Esophagus (tissue), 2 donors: ENCODE results near the gene RABGAP1L. TPM values are rescaled to one million over a fixed set of nuclear protein-coding genes. Genes with fewer than 3 reads are reported as not detected.
A peak's percentile ranks its signal among the peaks of the same experiment; 100 is the strongest.

Experiments used
- H3K27ac ChIP-seq, 2 donors: one replicate each; pipeline ENCODE4 v1.5.1; 2013; ENCODE audit warnings: low read depth in 2 of 2, mild to moderate bottlenecking in 2 of 2, inconsistent platforms in 1 of 2, low read length in 1 of 2, moderate library complexity in 1 of 2
- H3K27me3 ChIP-seq, 2 donors: one replicate each; pipeline ENCODE4 v1.6.1; 2013; ENCODE audit warnings: low read length in 2 of 2, control low read depth in 1 of 2, mild to moderate bottlenecking in 1 of 2; ENCODE audit not compliant: insufficient read depth in 2 of 2, control insufficient read depth in 1 of 2
- H3K36me3 ChIP-seq, 2 donors: one replicate each; pipeline ENCODE4 v1.6.1; 2013; ENCODE audit warnings: low read length in 1 of 2; ENCODE audit not compliant: control insufficient read depth in 2 of 2, insufficient read depth in 2 of 2
- H3K4me1 ChIP-seq, 2 donors: one replicate each; pipeline ENCODE4 v1.6.1; 2013; ENCODE audit warnings: low read length in 1 of 2; ENCODE audit not compliant: control insufficient read depth in 2 of 2, insufficient read depth in 2 of 2
- H3K4me3 ChIP-seq, 2 donors: one replicate each; pipeline ENCODE4 v1.5.1; 2013; ENCODE audit warnings: low read length in 2 of 2, mild to moderate bottlenecking in 2 of 2, low read depth in 1 of 2, moderate library complexity in 1 of 2
- H3K9me3 ChIP-seq, 2 donors: one replicate each; pipeline ENCODE4 v1.6.1; 2013; ENCODE audit warnings: mild to moderate bottlenecking in 2 of 2, low read depth in 1 of 2, low read length in 1 of 2, moderate library complexity in 1 of 2; ENCODE audit not compliant: control insufficient read depth in 2 of 2, insufficient read depth in 1 of 2
- WGBS, 2 donors: extraction: QIAGEN DNeasy Blood & Tissue Kit; methylation state at CpG; one replicate each; pipeline ENCODE4 v1.1.7; 2013; 5-methylcytosine and 5-hydroxymethylcytosine counted together
- polyA plus RNA-seq, 2 donors: library from polyadenylated mRNA; stranded (reverse); fragments of 200-250 nt; gene quantifications; one replicate each; pipeline ENCODE4 v1.2.3, GENCODE V29; 2013
- donor health status: healthy with polysubstance abuse.
- donor health status: Bipolar disorder and iron deficiency.

The RABGAP1L gene
- polyA plus RNA-seq, 2 donors = 9.2 to 13.0 TPM

- H3K27me3 ChIP-seq = no peaks in the 10 kb centered on the region
- WGBS, 2 donors = 30 to 33% methylated on average over 3 of the region's 3 CpGs
- H3K4me3 ChIP-seq = peak overlapping the region; percentile 36 to 49
- H3K4me1 ChIP-seq = peaks cover 0 to 3% of the 10 kb centered on the region in 2 donors
- no peaks in the 10 kb centered on the region for H3K9me3 ChIP-seq
- H3K36me3 ChIP-seq = no peaks in the 10 kb centered on the region
- H3K27ac ChIP-seq = peak overlapping the region; percentile 95 to 97
These were observed 806.2 kb downstream of the RABGAP1L start for GRCh38 chr1:174965362-174966007.

- H3K4me1 ChIP-seq = peaks cover 0 to 3% of the 10 kb centered on the region in 2 donors
These were observed 806.8 kb downstream of the RABGAP1L start for GRCh38 chr1:174966008-174966572.

GRCh38 chr1:174967845-174968705 lies 808.8 kb downstream of the RABGAP1L start:
- WGBS, 2 donors = 58 to 59% methylated on average over 4 of the region's 4 CpGs
- Histone ChIP-seq H3K27me3 (no peaks in the 10 kb centered on the region), H3K4me1 (peaks cover 0 to 3% of the 10 kb centered on the region in 2 donors), H3K9me3 (no peaks in the 10 kb centered on the region), H3K36me3 (no peaks in the 10 kb centered on the region), H3K27ac (peak overlapping the region in 1 of 2 donors; percentile 56), H3K4me3 (no peak overlapping the region)

More at GRCh38 chr1:174966008-174966572, 806.8 kb downstream of the RABGAP1L start:
- Histone ChIP-seq H3K27ac (peak overlapping the region; percentile 95 to 97), H3K9me3 (no peaks in the 10 kb centered on the region), H3K36me3 (no peaks in the 10 kb centered on the region), H3K27me3 (no peaks in the 10 kb centered on the region), H3K4me3 (peak overlapping the region in 1 of 2 donors; percentile 49)
- 11 to 35% methylated on average over 1 of the region's 1 CpG for WGBS, 2 donors

GRCh38 chr1:174968750-174969244 lies 809.5 kb downstream of the RABGAP1L start:
- H3K4me1 ChIP-seq = peaks cover 0 to 3% of the 10 kb centered on the region in 2 donors
- no peaks in the 10 kb centered on the region for H3K27me3 ChIP-seq
- WGBS, 2 donors = 66 to 71% methylated on average over 5 of the region's 5 CpGs
- no peaks in the 10 kb centered on the region for H3K36me3 ChIP-seq
- H3K9me3 ChIP-seq = no peaks in the 10 kb centered on the region
- H3K4me3 ChIP-seq = no peak overlapping the region
- peak overlapping the region in 1 of 2 donors; percentile 17 for H3K27ac ChIP-seq

- Histone ChIP-seq H3K9me3 (no peaks in the 10 kb centered on the region), H3K27ac (no peak overlapping the region), H3K4me1 (peaks cover 0 to 3% of the 10 kb centered on the region in 2 donors), H3K4me3 (no peak overlapping the region), H3K27me3 (no peaks in the 10 kb centered on the region), H3K36me3 (no peaks in the 10 kb centered on the region)
- WGBS, 2 donors = 67 to 89% methylated on average over 1 of the region's 1 CpG
These were observed 810.7 kb downstream of the RABGAP1L start for GRCh38 chr1:174969977-174970376.

- Histone ChIP-seq H3K4me1 (peaks cover 0 to 1% of the 10 kb centered on the region in 2 donors), H3K9me3 (no peaks in the 10 kb centered on the region), H3K27me3 (no peaks in the 10 kb centered on the region), H3K4me3 (no peak overlapping the region), H3K27ac (no peak overlapping the region), H3K36me3 (peaks cover 0 to under 1% of the 10 kb centered on the region in 2 donors)
These were observed 812.1 kb downstream of the RABGAP1L start for GRCh38 chr1:174971466-174971865.

GRCh38 chr1:174971902-174972301 lies 812.6 kb downstream of the RABGAP1L start:
- H3K27ac ChIP-seq = peak overlapping the region; percentile 4 to 51

GRCh38 chr1:174974711-174975119 lies 815.4 kb downstream of the RABGAP1L start:
- 80 to 85% methylated on average over 2 of the region's 2 CpGs for WGBS, 2 donors

More at GRCh38 chr1:174971902-174972301, 812.6 kb downstream of the RABGAP1L start:
- Histone ChIP-seq H3K36me3 (peaks cover 3% of the 10 kb centered on the region in 2 donors), H3K9me3 (no peaks in the 10 kb centered on the region), H3K27me3 (no peaks in the 10 kb centered on the region), H3K4me1 (peaks cover 0 to 3% of the 10 kb centered on the region in 2 donors), H3K4me3 (no peak overlapping the region)
- 78 to 80% methylated on average over 2 of the region's 2 CpGs for WGBS, 2 donors

GRCh38 chr1:174975764-174976163 lies 816.4 kb downstream of the RABGAP1L start:
- Histone ChIP-seq H3K27ac (no peak overlapping the region), H3K36me3 (peaks cover 5 to 9% of the 10 kb centered on the region in 2 donors), H3K4me1 (peaks cover 0 to 3% of the 10 kb centered on the region in 2 donors), H3K9me3 (no peaks in the 10 kb centered on the region), H3K27me3 (no peaks in the 10 kb centered on the region), H3K4me3 (no peak overlapping the region)
- 69 to 74% methylated on average over 1 of the region's 1 CpG for WGBS, 2 donors

More at GRCh38 chr1:174974711-174975119, 815.4 kb downstream of the RABGAP1L start:
- H3K4me3 ChIP-seq = no peak overlapping the region
- peaks cover 5 to 9% of the 10 kb centered on the region in 2 donors for H3K36me3 ChIP-seq
- H3K4me1 ChIP-seq = peaks cover 0 to 3% of the 10 kb centered on the region in 2 donors
- H3K27ac ChIP-seq = no peak overlapping the region
- no peaks in the 10 kb centered on the region for H3K27me3 ChIP-seq
- H3K9me3 ChIP-seq = no peaks in the 10 kb centered on the region
